HUDEP-2 (cell line): ENCODE results near the gene CRYBB1.
"Not testable (repeated sequence)": the region's sequence is repeated elsewhere in the genome, so short reads cannot be mapped to it uniquely, and the experiment has no call there.

Source experiments
- DNase-seq, 76 experiments: peaks; one replicate each; lab custom pipeline; 2025; ENCODE audit not compliant: unreplicated experiment in 76 of 76; lab: John Stamatoyannopoulos, UW

The CRYBB1 gene

GRCh38 chr22:26642465-26643417, 24.9 kb upstream of the CRYBB1 start:
- peak in 41 of 76 experiments; percentile 18 to 70 (median 43) for DNase-seq

- no peak for DNase-seq
Observed at GRCh38 chr22:26636296-26636695, 18.5 kb upstream of the CRYBB1 start.

GRCh38 chr22:26635117-26635516, 17.3 kb upstream of the CRYBB1 start:
- DNase-seq: no peak

GRCh38 chr22:26634189-26634588, 16.4 kb upstream of the CRYBB1 start:
- no peak for DNase-seq

- peak in 73 of 76 experiments; percentile 33 to 95 (median 76) for DNase-seq
Observed at GRCh38 chr22:26632422-26633155, 14.8 kb upstream of the CRYBB1 start.

GRCh38 chr22:26631282-26631681, 13.5 kb upstream of the CRYBB1 start:
- DNase-seq: no peak

- DNase-seq: no peak
Observed at GRCh38 chr22:26629988-26630761, 12.3 kb upstream of the CRYBB1 start.

GRCh38 chr22:26624803-26625202, 7.0 kb upstream of the CRYBB1 start:
- no peak for DNase-seq

- no peak for DNase-seq
Observed at GRCh38 chr22:26623984-26624383, 6.2 kb upstream of the CRYBB1 start.

GRCh38 chr22:26621663-26622062, 3.8 kb upstream of the CRYBB1 start, which contains the start of gene CRYBA4:
Gene CRYBA4 (plus strand): TSS chr22:26621963. CDS start chr22:26622597, 634 bp downstream.
- no peak for DNase-seq

- DNase-seq: no peak
Observed at GRCh38 chr22:26620197-26620596, 2.4 kb upstream of the CRYBB1 start.

GRCh38 chr22:26619510-26619909, 1.7 kb upstream of the CRYBB1 start:
- DNase-seq: peak in 10 of 76 experiments; percentile 7 to 26 (median 17)

- DNase-seq: no peak
Observed at GRCh38 chr22:26618455-26618854, 628 bp upstream of the CRYBB1 start.

GRCh38 chr22:26616650-26617049, 1.2 kb downstream of the CRYBB1 start:
- no peak for DNase-seq

GRCh38 chr22:26615830-26616435, 1.9 kb downstream of the CRYBB1 start:
- DNase-seq: no peak

- no peak for DNase-seq
Observed at GRCh38 chr22:26615149-26615548, 2.7 kb downstream of the CRYBB1 start.

GRCh38 chr22:26614322-26614721, 3.5 kb downstream of the CRYBB1 start:
- no peak for DNase-seq

GRCh38 chr22:26613753-26614152, 4.1 kb downstream of the CRYBB1 start:
- DNase-seq: not testable (repeated sequence)

GRCh38 chr22:26612652-26613051, 5.2 kb downstream of the CRYBB1 start:
- DNase-seq: no peak

- DNase-seq: peak in 7 of 76 experiments; percentile 13 to 35 (median 20)
Observed at GRCh38 chr22:26610996-26611395, 6.8 kb downstream of the CRYBB1 start.
